Ishikawa (cell line): ENCODE data around the gene SCGB1D4.

ENCODE experiments used
- CREB1 ChIP-seq: IDR thresholded peaks from 2 replicates; pipeline ENCODE4 v1.6.1; 2012; ENCODE audit warnings: low read depth
- EGR1 ChIP-seq: IDR thresholded peaks from 2 replicates; pipeline ENCODE4 v1.6.1; 2012
- EP300 ChIP-seq: IDR thresholded peaks from 2 replicates; pipeline ENCODE4 v1.6.1; 2012; ENCODE audit warnings: borderline replicate concordance
- NFIC ChIP-seq: IDR thresholded peaks from 2 replicates; pipeline ENCODE4 v1.6.1; 2012
- RAD21 ChIP-seq: IDR thresholded peaks from 2 replicates; pipeline ENCODE4 v1.6.1; 2012; ENCODE audit warnings: low read depth
- TEAD4 ChIP-seq: IDR thresholded peaks from 2 replicates; pipeline ENCODE4 v1.6.1; 2012
- YY1 ChIP-seq: IDR thresholded peaks from 2 replicates; pipeline ENCODE4 v1.6.1; 2012; ENCODE audit warnings: low read depth
- TF ChIP-seq, protein P1 (sequence below): IDR thresholded peaks from 2 replicates; pipeline ENCODE4 v1.6.1; 2012
- TF ChIP-seq, protein P2 (sequence below): IDR thresholded peaks from 2 replicates; pipeline ENCODE4 v1.6.1; 2012; ENCODE audit warnings: low read depth, mild to moderate bottlenecking

DNA sequence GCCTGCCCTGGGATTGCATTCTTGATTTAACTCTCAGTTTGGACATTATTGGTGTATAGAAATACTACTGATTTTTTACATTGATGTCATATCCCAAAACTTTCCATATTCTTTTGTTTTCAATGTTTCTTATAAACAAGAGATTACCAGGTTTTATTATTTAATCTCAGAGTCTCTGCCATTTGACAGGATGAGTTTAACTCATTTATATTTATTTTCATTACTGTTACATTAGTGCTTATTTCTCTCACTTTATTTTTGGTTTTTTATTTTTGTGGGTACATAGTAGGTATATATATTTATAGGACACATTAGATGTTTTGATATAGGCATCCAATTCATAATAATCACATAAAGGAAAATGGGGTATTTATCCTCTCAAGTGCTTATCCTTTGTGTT, 9.1 kb upstream of the SCGB1D4 start:
- no peak for TF ChIP-seq EP300
- TF ChIP-seq, protein P1, sequence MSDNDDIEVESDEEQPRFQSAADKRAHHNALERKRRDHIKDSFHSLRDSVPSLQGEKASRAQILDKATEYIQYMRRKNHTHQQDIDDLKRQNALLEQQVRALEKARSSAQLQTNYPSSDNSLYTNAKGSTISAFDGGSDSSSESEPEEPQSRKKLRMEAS = no peak
- TF ChIP-seq, protein P2, sequence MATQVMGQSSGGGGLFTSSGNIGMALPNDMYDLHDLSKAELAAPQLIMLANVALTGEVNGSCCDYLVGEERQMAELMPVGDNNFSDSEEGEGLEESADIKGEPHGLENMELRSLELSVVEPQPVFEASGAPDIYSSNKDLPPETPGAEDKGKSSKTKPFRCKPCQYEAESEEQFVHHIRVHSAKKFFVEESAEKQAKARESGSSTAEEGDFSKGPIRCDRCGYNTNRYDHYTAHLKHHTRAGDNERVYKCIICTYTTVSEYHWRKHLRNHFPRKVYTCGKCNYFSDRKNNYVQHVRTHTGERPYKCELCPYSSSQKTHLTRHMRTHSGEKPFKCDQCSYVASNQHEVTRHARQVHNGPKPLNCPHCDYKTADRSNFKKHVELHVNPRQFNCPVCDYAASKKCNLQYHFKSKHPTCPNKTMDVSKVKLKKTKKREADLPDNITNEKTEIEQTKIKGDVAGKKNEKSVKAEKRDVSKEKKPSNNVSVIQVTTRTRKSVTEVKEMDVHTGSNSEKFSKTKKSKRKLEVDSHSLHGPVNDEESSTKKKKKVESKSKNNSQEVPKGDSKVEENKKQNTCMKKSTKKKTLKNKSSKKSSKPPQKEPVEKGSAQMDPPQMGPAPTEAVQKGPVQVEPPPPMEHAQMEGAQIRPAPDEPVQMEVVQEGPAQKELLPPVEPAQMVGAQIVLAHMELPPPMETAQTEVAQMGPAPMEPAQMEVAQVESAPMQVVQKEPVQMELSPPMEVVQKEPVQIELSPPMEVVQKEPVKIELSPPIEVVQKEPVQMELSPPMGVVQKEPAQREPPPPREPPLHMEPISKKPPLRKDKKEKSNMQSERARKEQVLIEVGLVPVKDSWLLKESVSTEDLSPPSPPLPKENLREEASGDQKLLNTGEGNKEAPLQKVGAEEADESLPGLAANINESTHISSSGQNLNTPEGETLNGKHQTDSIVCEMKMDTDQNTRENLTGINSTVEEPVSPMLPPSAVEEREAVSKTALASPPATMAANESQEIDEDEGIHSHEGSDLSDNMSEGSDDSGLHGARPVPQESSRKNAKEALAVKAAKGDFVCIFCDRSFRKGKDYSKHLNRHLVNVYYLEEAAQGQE = no peak
- TF ChIP-seq YY1 = no peak
- no peak for TF ChIP-seq RAD21
- no peak for TF ChIP-seq TEAD4
- TF ChIP-seq EGR1 = no peak
- TF ChIP-seq CREB1 = no peak
- TF ChIP-seq NFIC = no peak
